Cardiac muscle cell (in vitro differentiated cells and primary cell): ENCODE results near the gene PM20D1. TPM values are rescaled to one million over a fixed set of nuclear protein-coding genes. Genes with fewer than 3 reads are reported as not detected.

ENCODE experiments used
- DNase-seq, 2 donors: peaks; one replicate each; pipeline versions ENCODE4 v3.0.0 to v3.0.0-alpha.2; 2010 to 2017; ENCODE audit warnings: low read depth in 1 of 2, low spot score in 1 of 2
- H3K27ac ChIP-seq: fragments of 200-600 bp; sonication (generic); 2 replicates; pipeline ENCODE4 v1.5.1; 2016
- H3K27me3 ChIP-seq: fragments of 200-600 bp; sonication (generic); 2 replicates; pipeline ENCODE4 v1.6.0; 2016; ENCODE audit warnings: control low read depth
- H3K36me3 ChIP-seq: fragments of 200-600 bp; sonication (generic); 2 replicates; pipeline ENCODE4 v1.5.1; 2016; ENCODE audit warnings: control low read depth
- H3K4me1 ChIP-seq: fragments of 200-600 bp; sonication (generic); 2 replicates; pipeline ENCODE4 v1.8.1; 2017; ENCODE audit warnings: low read depth, mild to moderate bottlenecking, mixed run types
- H3K4me3 ChIP-seq: fragments of 200-600 bp; sonication (generic); 2 replicates; pipeline ENCODE4 v1.5.1; 2016; ENCODE audit warnings: mild to moderate bottlenecking
- H3K9me3 ChIP-seq: fragments of 200-600 bp; sonication (generic); 2 replicates; pipeline ENCODE4 v1.5.1; 2017; ENCODE audit warnings: low read depth, mild to moderate bottlenecking, control low read depth
- polyA plus RNA-seq: library from polyadenylated mRNA; unstranded; fragments of >200 nt; fragmentation: Nextera tagmentation; extraction: Ambion mirVana; gene quantifications from 2 replicates; pipeline ENCODE4 v1.2.1, GENCODE V29; 2016
- total RNA-seq: library from RNA; depleted of rRNA; stranded (reverse); fragments of >200 nt; gene quantifications from 2 replicates; pipeline ENCODE4 v1.2.3, GENCODE V29; 2016
- TF ChIP-seq, protein P1 (sequence below): IDR thresholded peaks from 2 replicates; pipeline ENCODE4 v1.5.1; 2012; ENCODE audit warnings: low read depth, mild to moderate bottlenecking, low read length

PM20D1 gene
- total and polyA plus RNA-seq, 2 experiments from 2014 or later: 0.18 TPM; not detected in 1

GRCh38 chr1:205843036-205843859 is 6.7 kb downstream of the PM20D1 start:
- peak overlapping the region; percentile 38 for H3K27ac ChIP-seq
- no peak for DNase-seq
- TF ChIP-seq, protein P1, sequence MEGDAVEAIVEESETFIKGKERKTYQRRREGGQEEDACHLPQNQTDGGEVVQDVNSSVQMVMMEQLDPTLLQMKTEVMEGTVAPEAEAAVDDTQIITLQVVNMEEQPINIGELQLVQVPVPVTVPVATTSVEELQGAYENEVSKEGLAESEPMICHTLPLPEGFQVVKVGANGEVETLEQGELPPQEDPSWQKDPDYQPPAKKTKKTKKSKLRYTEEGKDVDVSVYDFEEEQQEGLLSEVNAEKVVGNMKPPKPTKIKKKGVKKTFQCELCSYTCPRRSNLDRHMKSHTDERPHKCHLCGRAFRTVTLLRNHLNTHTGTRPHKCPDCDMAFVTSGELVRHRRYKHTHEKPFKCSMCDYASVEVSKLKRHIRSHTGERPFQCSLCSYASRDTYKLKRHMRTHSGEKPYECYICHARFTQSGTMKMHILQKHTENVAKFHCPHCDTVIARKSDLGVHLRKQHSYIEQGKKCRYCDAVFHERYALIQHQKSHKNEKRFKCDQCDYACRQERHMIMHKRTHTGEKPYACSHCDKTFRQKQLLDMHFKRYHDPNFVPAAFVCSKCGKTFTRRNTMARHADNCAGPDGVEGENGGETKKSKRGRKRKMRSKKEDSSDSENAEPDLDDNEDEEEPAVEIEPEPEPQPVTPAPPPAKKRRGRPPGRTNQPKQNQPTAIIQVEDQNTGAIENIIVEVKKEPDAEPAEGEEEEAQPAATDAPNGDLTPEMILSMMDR: no peak
- no peaks in the 10 kb centered on the region for H3K27me3 ChIP-seq
- H3K4me3 ChIP-seq: no peak overlapping the region
- peaks cover 22% of the 10 kb centered on the region for H3K4me1 ChIP-seq
- H3K36me3 ChIP-seq: no peaks in the 10 kb centered on the region
- H3K9me3 ChIP-seq: no peaks in the 10 kb centered on the region

DNA sequence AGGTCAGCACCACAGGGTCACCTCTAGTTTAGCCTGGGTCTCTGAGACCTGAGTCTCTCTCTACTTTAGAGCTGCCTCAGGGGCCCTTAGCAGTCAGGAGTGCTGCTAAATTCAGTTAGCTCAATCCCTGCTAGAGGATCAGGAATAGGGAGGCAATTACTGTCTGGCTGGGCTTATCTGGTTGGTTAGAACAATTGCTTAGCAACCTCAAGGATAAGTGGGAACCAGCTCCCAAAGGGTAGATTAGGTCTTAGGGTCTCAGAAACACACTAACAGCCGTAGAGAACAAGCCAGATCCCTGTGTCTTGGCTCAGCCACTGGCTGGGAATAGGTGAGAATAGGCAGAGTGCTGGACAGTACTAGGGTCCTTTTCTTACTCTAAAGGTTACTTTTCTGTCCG is 7.7 kb downstream of the PM20D1 start:
- H3K27me3 ChIP-seq: no peaks in the 10 kb centered on the region
- peaks cover 22% of the 10 kb centered on the region for H3K4me1 ChIP-seq
- H3K27ac ChIP-seq: peak overlapping the region; percentile 38
- no peaks in the 10 kb centered on the region for H3K9me3 ChIP-seq
- TF ChIP-seq, protein P1: no peak
- peak in 1 of 2 donors; percentile 60 for DNase-seq
- no peak overlapping the region for H3K4me3 ChIP-seq
- H3K36me3 ChIP-seq: no peaks in the 10 kb centered on the region

- Histone ChIP-seq H3K36me3 (no peaks in the 10 kb centered on the region), H3K27me3 (no peaks in the 10 kb centered on the region), H3K9me3 (no peaks in the 10 kb centered on the region), H3K27ac (peak overlapping the region; percentile 38), H3K4me3 (no peak overlapping the region), H3K4me1 (peaks cover 22% of the 10 kb centered on the region)
- DNase-seq: no peak
- TF ChIP-seq, protein P1: no peak
Measured at GRCh38 chr1:205840146-205840923, 9.6 kb downstream of the PM20D1 start.

DNA sequence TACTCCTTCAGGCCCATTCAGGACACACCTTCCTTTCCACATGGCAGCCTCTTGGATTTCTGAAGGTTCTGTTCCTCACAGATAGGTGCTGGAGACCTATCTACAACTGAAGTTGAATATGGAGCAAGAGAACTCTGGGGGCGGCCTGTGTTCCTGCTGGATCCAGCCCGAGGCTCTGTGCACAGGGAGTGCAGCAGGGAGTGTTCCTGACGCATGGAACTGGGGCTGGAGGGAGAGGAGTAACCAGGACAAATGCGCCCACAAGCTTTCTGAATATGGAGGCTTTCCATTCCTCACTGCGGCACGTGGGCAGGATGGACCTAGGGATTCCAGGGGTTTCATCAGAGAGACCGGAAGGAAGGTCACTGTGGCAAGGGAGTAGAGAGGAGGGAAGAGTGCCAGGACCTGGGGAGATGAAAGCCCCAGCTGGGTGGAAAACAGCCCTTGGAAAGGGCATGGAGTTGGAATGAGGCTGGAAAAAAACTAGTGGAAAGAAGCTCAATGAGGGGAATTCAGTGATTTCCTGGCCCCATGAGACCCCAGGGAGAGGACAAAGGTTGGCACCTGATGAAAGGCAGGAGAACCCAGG is 12.5 kb downstream of the PM20D1 start:
- no peak overlapping the region for H3K4me3 ChIP-seq
- no peak overlapping the region for H3K27ac ChIP-seq
- no peaks in the 10 kb centered on the region for H3K9me3 ChIP-seq
- TF ChIP-seq, protein P1: no peak
- DNase-seq: no peak
- H3K4me1 ChIP-seq: peaks cover 12% of the 10 kb centered on the region
- H3K36me3 ChIP-seq: no peaks in the 10 kb centered on the region
- H3K27me3 ChIP-seq: no peaks in the 10 kb centered on the region

GRCh38 chr1:205834751-205835150 is 15.2 kb downstream of the PM20D1 start:
- Histone ChIP-seq H3K27me3 (no peaks in the 10 kb centered on the region), H3K4me3 (no peak overlapping the region), H3K4me1 (no peaks in the 10 kb centered on the region), H3K27ac (no peak overlapping the region), H3K9me3 (no peaks in the 10 kb centered on the region), H3K36me3 (no peaks in the 10 kb centered on the region)
- no peak for DNase-seq
- TF ChIP-seq, protein P1: no peak
